GM21576 (cell line): ENCODE results near the gene SLC32A1.

Experiments used
- ATAC-seq: cut with Tn5 transposase; IDR thresholded peaks from one replicate; pipeline ENCODE4 v1.9.1; 2021; ENCODE audit warnings: mild to moderate bottlenecking, moderate library complexity; ENCODE audit not compliant: unreplicated experiment

SLC32A1 gene

GRCh38 chr20:38725148-38725901 lies 1.0 kb downstream of the SLC32A1 start:
- ATAC-seq: no peak

DNA sequence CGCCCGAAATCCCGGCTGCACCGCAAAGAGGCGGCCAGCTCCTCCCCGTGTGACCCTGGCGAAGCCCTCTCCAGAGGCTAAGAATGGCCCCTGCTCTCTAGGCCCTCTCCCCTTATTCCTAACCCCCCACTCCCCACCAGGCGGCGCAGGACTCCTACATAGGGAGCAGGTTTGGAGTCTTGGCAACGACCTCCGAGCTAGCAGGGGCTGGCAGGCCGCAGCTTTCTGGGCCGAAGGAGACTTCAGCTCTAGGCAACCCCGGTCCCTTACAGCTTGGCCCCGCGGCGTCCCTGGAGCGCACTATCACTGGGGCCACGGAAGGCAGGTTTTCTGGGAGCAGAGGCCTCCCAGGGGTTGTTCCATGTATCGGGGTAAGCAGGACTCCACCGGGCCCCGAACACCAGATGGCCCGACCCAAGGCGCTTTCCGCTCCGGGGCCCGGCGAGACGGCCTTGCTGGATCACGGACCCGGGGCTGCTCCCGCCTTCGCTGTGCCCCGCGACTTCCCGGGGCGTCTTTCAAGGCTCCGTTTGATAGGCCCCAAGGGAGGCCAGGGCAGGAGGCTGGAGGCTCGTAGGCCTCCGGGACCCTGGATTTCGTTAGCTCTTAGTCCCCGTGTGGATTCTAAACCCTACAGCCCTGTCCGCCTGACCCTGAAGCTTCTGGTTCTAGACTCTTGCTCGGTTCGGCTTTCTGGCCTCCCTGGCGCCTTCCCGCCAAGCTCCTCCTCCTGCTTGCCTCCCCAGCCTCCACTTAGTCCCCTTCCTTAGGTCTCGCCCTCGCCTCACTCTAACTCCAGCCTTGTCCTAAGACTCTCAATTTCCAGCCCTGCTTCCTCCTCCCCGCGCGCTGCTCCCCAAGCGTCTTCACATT lies 1.9 kb downstream of the SLC32A1 start:
- ATAC-seq: no peak

- no peak for ATAC-seq
Measured at GRCh38 chr20:38726804-38727606, 2.7 kb downstream of the SLC32A1 start.

DNA sequence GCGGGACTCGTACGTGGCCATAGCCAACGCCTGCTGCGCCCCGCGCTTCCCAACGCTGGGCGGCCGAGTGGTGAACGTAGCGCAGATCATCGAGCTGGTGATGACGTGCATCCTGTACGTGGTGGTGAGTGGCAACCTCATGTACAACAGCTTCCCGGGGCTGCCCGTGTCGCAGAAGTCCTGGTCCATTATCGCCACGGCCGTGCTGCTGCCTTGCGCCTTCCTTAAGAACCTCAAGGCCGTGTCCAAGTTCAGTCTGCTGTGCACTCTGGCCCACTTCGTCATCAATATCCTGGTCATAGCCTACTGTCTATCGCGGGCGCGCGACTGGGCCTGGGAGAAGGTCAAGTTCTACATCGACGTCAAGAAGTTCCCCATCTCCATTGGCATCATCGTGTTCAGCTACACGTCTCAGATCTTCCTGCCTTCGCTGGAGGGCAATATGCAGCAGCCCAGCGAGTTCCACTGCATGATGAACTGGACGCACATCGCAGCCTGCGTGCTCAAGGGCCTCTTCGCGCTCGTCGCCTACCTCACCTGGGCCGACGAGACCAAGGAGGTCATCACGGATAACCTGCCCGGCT lies 3.4 kb downstream of the SLC32A1 start:
- no peak for ATAC-seq

DNA sequence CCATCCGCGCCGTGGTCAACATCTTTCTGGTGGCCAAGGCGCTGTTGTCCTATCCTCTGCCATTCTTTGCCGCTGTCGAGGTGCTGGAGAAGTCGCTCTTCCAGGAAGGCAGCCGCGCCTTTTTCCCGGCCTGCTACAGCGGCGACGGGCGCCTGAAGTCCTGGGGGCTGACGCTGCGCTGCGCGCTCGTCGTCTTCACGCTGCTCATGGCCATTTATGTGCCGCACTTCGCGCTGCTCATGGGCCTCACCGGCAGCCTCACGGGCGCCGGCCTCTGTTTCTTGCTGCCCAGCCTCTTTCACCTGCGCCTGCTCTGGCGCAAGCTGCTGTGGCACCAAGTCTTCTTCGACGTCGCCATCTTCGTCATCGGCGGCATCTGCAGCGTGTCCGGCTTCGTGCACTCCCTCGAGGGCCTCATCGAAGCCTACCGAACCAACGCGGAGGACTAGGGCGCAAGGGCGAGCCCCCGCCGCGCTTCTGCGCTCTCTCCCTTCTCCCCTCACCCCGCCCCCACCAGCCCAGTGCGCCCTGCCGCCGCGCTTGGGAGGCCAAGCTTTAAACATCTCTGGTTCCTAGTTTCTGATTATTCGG lies 4.0 kb downstream of the SLC32A1 start:
- no peak for ATAC-seq

DNA sequence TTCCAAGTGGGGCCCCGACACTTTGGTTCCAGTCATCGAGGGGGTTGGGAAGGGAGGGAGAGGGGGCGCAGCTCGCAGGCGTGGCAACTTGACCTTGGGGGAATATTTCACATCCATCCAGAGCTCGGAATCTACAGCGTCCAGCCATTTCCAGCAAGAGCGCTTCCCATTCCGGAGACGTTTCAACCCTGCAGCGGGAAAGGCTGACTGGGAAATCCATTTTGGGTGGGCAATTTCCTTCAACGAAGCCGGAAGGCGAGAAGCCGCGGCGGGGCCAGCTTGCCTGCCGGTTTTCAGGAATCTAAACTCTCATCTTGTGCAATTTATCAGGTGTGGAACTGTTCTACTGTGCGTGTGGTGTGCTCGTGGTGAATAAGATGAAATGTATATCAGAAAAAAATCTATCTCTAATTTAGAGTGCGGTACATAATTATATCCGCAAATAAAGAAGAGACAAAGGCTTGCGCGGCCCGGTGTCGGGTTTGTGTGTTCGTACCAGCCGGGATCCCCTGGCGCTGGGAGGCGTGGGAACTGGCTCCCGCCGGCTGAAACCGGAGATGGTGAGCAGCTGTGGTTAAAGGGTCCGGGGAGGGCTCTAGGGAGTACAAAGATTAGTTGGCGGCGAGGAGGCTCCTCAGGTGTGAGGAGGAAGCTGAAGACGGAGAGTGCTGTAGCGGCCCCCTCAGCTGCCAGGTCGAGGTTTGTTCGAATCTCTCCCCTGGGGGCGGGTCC lies 4.8 kb downstream of the SLC32A1 start:
- ATAC-seq: no peak

GRCh38 chr20:38729767-38730166 lies 5.5 kb downstream of the SLC32A1 start:
- no peak for ATAC-seq

DNA sequence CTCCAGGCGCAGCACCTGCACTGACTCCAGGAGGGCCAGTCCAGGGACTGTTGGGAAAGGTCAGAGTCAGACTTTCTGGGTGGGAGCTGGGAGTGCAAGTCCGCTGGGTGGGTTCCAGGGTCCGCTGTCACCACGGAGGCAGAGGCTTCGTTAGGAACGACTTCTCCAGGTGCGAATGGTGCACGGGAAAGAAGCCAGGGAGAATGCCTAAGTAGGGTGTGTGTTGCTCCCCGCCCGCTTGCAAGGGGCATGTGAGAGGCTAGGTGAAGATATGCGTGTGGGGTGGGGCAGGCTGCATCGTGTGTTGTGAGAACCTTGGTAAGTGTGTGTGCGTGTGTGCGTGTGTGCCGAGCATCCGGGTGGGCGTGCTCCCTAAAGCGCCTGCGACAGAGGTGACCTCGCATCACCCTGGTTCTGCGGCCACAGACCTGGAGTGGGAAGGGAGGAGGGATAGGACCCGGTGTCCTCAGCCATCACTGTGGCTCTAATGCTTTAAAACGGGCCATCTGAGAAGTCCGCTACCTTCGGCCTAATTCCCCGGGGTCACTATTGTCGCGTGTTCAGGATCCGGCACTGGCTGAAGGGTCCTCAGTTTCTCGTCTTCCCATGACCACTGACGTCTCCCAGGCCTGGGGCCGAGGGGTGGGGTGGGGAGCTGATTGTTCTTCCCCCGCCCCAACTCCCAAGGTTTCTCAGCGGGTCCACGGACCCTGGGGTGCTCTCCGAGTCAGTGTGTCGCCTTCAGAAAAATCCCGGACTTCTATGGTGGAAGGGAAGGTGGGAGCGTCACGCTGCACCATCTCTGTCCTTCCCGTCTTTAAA lies 6.1 kb downstream of the SLC32A1 start:
- ATAC-seq: no peak

GRCh38 chr20:38730989-38731737 lies 6.9 kb downstream of the SLC32A1 start:
- ATAC-seq: no peak

- ATAC-seq: no peak
Measured at GRCh38 chr20:38731738-38732113, 7.4 kb downstream of the SLC32A1 start.

- ATAC-seq: no peak
Measured at GRCh38 chr20:38732981-38733380, 8.7 kb downstream of the SLC32A1 start.

- no peak for ATAC-seq
Measured at GRCh38 chr20:38735172-38735571, 10.9 kb downstream of the SLC32A1 start.

GRCh38 chr20:38737887-38738286 lies 13.6 kb downstream of the SLC32A1 start:
- no peak for ATAC-seq

DNA sequence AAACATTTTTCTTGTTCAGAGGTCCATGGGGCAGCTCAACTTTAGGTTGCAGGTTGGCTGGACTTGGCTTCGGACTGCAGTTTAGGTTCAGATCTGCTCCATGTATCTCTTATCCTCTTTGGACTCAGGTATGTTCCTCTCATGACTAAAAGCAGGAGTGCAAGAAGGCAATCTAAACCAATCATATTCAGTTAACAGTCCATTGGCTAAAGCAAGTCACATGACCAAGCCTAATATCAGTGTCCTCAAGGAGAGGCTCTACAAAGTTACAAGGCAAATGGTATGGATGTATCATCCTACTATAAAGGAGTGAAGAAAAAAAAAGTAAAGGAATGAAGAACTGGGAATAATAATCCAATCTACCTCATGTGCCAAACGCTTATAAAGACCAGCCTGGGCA lies 21.5 kb downstream of the SLC32A1 start:
- no peak for ATAC-seq

DNA sequence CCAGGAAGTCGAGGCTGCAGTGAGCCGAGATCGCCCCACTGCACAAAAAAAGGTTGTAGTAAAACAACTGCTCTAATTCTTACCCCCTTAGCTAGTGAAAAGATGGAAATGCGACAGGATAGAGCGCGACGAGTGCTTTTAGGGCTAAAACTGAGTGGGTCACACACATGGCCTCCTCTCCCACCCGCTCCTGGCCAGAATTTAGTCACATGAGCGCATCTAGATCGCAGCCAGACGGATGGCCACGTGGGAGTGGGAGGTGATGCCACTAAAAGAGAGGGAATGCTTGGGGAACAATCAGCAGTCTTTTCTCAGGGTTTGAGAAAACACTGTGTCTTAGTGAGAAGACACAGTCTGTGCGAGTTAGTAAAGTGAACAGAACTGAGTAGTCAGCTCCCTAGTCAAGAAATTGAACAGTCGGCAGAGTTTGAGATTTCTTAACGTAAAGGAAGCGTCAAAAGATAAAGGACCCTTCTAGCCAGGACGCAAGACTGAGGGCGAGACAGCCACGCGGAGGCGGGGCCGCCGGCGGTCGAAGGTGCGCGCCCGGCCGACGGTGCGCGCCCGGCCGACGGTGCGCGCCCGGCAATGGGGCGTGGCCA lies 23.3 kb downstream of the SLC32A1 start:
- no peak for ATAC-seq

GRCh38 chr20:38748097-38748860 lies 24.0 kb downstream of the SLC32A1 start, which contains the start of gene ACTR5:
ACTR5 (plus strand) TSS chr20:38748460; CDS start chr20:38748479, 19 bp downstream.
- ATAC-seq: peak; percentile 87

DNA sequence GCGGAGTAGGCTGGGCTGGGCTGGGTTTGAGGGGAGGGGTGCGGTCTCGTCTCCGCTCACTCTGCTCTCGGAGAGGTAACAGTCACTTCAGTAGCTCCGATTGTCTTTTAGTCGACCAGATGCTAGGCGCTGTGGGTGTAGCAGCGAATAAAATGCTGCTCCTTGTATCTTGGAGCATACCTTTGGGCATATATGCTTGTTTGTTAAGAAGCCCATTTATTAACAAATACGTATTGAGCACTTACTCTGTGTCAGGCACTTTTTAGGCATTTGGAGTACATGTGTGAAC lies 24.5 kb downstream of the SLC32A1 start:
- ATAC-seq: peak; percentile 19
